IMR-90 (cell line): ENCODE results near the gene TMEM170B. TPM values are rescaled to one million over a fixed set of nuclear protein-coding genes. Genes with fewer than 3 reads are reported as not detected.

Experiments used
- ATAC-seq: fragments of 200-7000 bp; cut with Tn5 transposase; 2 replicates; pipeline ENCODE4 v1.9.1; 2020; ENCODE audit warnings: low read depth, mild to moderate bottlenecking, moderate library complexity
- BruUV-seq: library from RNA; stranded (reverse); fragments of 400-500 nt; replicated peaks from 2 replicates; lab custom pipeline; 2021; lab: Mats Ljungman, UMichigan
- CTCF ChIA-PET: fragments of 300-600 bp; formaldehyde crosslinking; extraction: SDS; loops from one replicate; lab custom pipeline; 2021; ENCODE audit warnings: antibody characterized with exemption; lab: Yijun Ruan, JAX
- POLR2A ChIA-PET: fragments of 300-600 bp; sonication (Branson Sonifier 250); formaldehyde crosslinking; loops from one replicate; lab custom pipeline; 2022; ENCODE audit warnings: antibody characterized with exemption; ENCODE audit not compliant: unreplicated experiment; lab: Charles Lee
- DNase-seq: peaks from one replicate; pipeline ENCODE4 v3.0.0; 2013
- H2AFZ ChIP-seq: replicated peaks from 2 replicates; pipeline ENCODE3; 2013; ENCODE audit warnings: low read length, mild to moderate bottlenecking; ENCODE audit not compliant: poor library complexity
- H2AK5ac ChIP-seq: 2 replicates; pipeline ENCODE4 v1.6.1; 2013; ENCODE audit warnings: low read depth, low read length, inconsistent platforms
- H2AK9ac ChIP-seq: replicated peaks from 2 replicates; pipeline ENCODE3; 2013; ENCODE audit warnings: mild to moderate bottlenecking, low read depth, low read length, moderate library complexity; ENCODE audit not compliant: poor library complexity
- H2BK120ac ChIP-seq: 2 replicates; pipeline ENCODE4 v1.6.1; 2013; ENCODE audit warnings: low read depth, low read length, inconsistent platforms
- H2BK15ac ChIP-seq: 3 replicates; pipeline ENCODE4 v1.6.1; 2013; ENCODE audit warnings: low read depth, low read length, inconsistent platforms
- H2BK20ac ChIP-seq: 2 replicates; pipeline ENCODE4 v1.6.1; 2013; ENCODE audit warnings: low read depth, mild to moderate bottlenecking, inconsistent platforms, low read length, moderate library complexity
- H2BK5ac ChIP-seq: 2 replicates; pipeline ENCODE4 v1.6.1; 2013; ENCODE audit warnings: mild to moderate bottlenecking, low read depth, low read length, inconsistent platforms; ENCODE audit not compliant: poor library complexity, severe bottlenecking
- H3K14ac ChIP-seq: replicated peaks from 2 replicates; pipeline ENCODE4 v1.6.1; 2013; ENCODE audit warnings: low read depth, low read length, inconsistent platforms
- H3K18ac ChIP-seq: 2 replicates; pipeline ENCODE4 v1.6.1; 2013; ENCODE audit warnings: low read depth, low read length, control low read depth
- H3K23ac ChIP-seq: 2 replicates; pipeline ENCODE4 v1.6.1; 2013; ENCODE audit warnings: low read depth, low read length, inconsistent platforms
- H3K27ac ChIP-seq: 2 replicates; pipeline ENCODE4 v1.5.1; 2013; ENCODE audit warnings: mild to moderate bottlenecking, control low read depth, low read length; ENCODE audit not compliant: insufficient read depth
- H3K27me3 ChIP-seq: 2 replicates; pipeline ENCODE4 v1.6.1; 2013; ENCODE audit warnings: low read length; ENCODE audit not compliant: control insufficient read depth, insufficient read depth
- H3K36me3 ChIP-seq: 2 replicates; pipeline ENCODE4 v1.6.1; 2013; ENCODE audit warnings: low read length, mixed read lengths; ENCODE audit not compliant: control insufficient read depth, insufficient read depth
- H3K4ac ChIP-seq: 2 replicates; pipeline ENCODE4 v1.6.1; 2013; ENCODE audit warnings: low read depth, low read length, inconsistent platforms
- H3K4me1 ChIP-seq: 2 replicates; pipeline ENCODE4 v1.6.1; 2013; ENCODE audit warnings: low read length, mixed read lengths; ENCODE audit not compliant: control insufficient read depth, insufficient read depth
- H3K4me2 ChIP-seq: 2 replicates; pipeline ENCODE4 v1.6.1; 2013; ENCODE audit warnings: low read depth, mild to moderate bottlenecking, control low read depth, low read length, moderate library complexity
- H3K4me3 ChIP-seq: 2 replicates; pipeline ENCODE4 v1.5.1; 2013; ENCODE audit warnings: low read depth, mild to moderate bottlenecking, control low read depth, low read length, moderate library complexity; ENCODE audit not compliant: insufficient read depth
- H3K56ac ChIP-seq: 2 replicates; pipeline ENCODE4 v1.6.1; 2013; ENCODE audit warnings: low read length, inconsistent platforms; ENCODE audit not compliant: insufficient read depth; ENCODE audit errors: extremely low read depth
- H3K79me1 ChIP-seq, 2 experiments: 2 replicates each; pipeline ENCODE4 v1.6.1; 2013; ENCODE audit warnings: low read length in 2 of 2, inconsistent platforms in 1 of 2, low read depth in 1 of 2
- H3K9ac ChIP-seq: 2 replicates; pipeline ENCODE4 v1.6.1; 2013; ENCODE audit warnings: low read depth, low read length, control low read depth
- H3K9me1 ChIP-seq: 2 replicates; pipeline ENCODE4 v1.6.1; 2013; ENCODE audit warnings: low read length, inconsistent platforms; ENCODE audit not compliant: insufficient read depth
- H3K9me3 ChIP-seq: 2 replicates; pipeline ENCODE4 v1.6.1; 2013; ENCODE audit warnings: low read length; ENCODE audit not compliant: control insufficient read depth, insufficient read depth
- H4K20me1 ChIP-seq: 2 replicates; pipeline ENCODE4 v1.6.1; 2013; ENCODE audit warnings: low read length, inconsistent platforms; ENCODE audit not compliant: insufficient read depth
- H4K5ac ChIP-seq: 2 replicates; pipeline ENCODE4 v1.6.1; 2013; ENCODE audit warnings: mild to moderate bottlenecking, low read depth, low read length, control low read depth
- H4K8ac ChIP-seq, 2 experiments: 2 replicates each; pipeline ENCODE4 v1.6.1; 2013; ENCODE audit warnings: low read depth in 2 of 2, low read length in 2 of 2, control low read depth in 1 of 2, inconsistent platforms in 1 of 2
- H4K91ac ChIP-seq: 2 replicates; pipeline ENCODE4 v1.6.1; 2013; ENCODE audit warnings: low read depth, low read length, inconsistent platforms; ENCODE audit not compliant: insufficient read depth
- BHLHE40 ChIP-seq: fragments of 150-350 bp; IDR thresholded peaks from 2 replicates; pipeline ENCODE4 v1.6.1; 2016; ENCODE audit warnings: mild to moderate bottlenecking, low read depth, low read length
- CEBPB ChIP-seq: IDR thresholded peaks from 2 replicates; pipeline ENCODE4 v1.6.1; 2012; ENCODE audit warnings: low read depth, low read length, improper control_type of control experiment
- CHD1 ChIP-seq: IDR thresholded peaks from 2 replicates; pipeline ENCODE4 v1.6.1; 2012; ENCODE audit warnings: low read depth, low read length, improper control_type of control experiment
- FOS ChIP-seq: fragments of 150-350 bp; IDR thresholded peaks from 2 replicates; pipeline ENCODE4 v1.6.1; 2016; ENCODE audit warnings: low read depth, low read length
- MAFK ChIP-seq: IDR thresholded peaks from 2 replicates; pipeline ENCODE4 v1.6.1; 2012; ENCODE audit warnings: low read depth, low read length, improper control_type of control experiment
- MAZ ChIP-seq: IDR thresholded peaks from 2 replicates; pipeline ENCODE4 v1.6.1; 2012; ENCODE audit warnings: low read depth, mild to moderate bottlenecking, low read length, improper control_type of control experiment, moderate library complexity, borderline replicate concordance
- NFE2L2 ChIP-seq: fragments of 150-350 bp; IDR thresholded peaks from 2 replicates; pipeline ENCODE4 v1.6.1; 2016; ENCODE audit warnings: low read depth, mild to moderate bottlenecking, low read length
- POLR2A ChIP-seq: IDR thresholded peaks from 2 replicates; pipeline ENCODE4 v1.6.1; 2012; ENCODE audit warnings: mild to moderate bottlenecking, low read depth, low read length
- RAD21 ChIP-seq: IDR thresholded peaks from 2 replicates; pipeline ENCODE4 v1.6.1; 2012; ENCODE audit warnings: low read length, improper control_type of control experiment
- RFX5 ChIP-seq: IDR thresholded peaks from 2 replicates; pipeline ENCODE4 v1.8.0; 2012; ENCODE audit warnings: low read depth, mild to moderate bottlenecking, low read length, moderate library complexity
- SMC3 ChIP-seq: fragments of 150-350 bp; IDR thresholded peaks from 2 replicates; pipeline ENCODE4 v1.6.1; 2016; ENCODE audit warnings: low read depth, mild to moderate bottlenecking, antibody characterized with exemption, low read length, moderate library complexity
- WGBS, 2 experiments: methylation state at CpG; one replicate each; pipeline versions ENCODE4 v1.1.5 to v1.1.7; 2013; ENCODE audit warnings: missing lambda C conversion rate in 2 of 2; ENCODE audit not compliant: insufficient read length in 1 of 2; ENCODE audit errors: extremely low coverage in 2 of 2; 5-methylcytosine and 5-hydroxymethylcytosine counted together
- dilution Hi-C: fragments of 300-500 bp; cut with HindIII; formaldehyde crosslinking; loops from one replicate; pipeline ENCODE4 v1.14.3; 2018; ENCODE audit warnings: low sequenced_read_pairs; ENCODE audit not compliant: unreplicated experiment
- in situ Hi-C: fragments of 300-500 bp; cut with MboI; formaldehyde crosslinking; loops from 3 replicates; pipeline ENCODE4 v1.14.3; 2019; ENCODE audit warnings: low sequenced_read_pairs, inconsistent platforms, mixed read lengths
- intact Hi-C: fragments of 100-400 bp; cut with micrococcal nuclease; formaldehyde crosslinking; loops from 2 replicates; pipeline ENCODE4 v1.10.0; 2022
- polyA plus RNA-seq, 3 experiments: library from polyadenylated mRNA; depleted of rRNA; stranded (reverse); fragments of >200 nt; gene quantifications; 2 replicates each; pipeline ENCODE4 v1.2.3, GENCODE V29; 2012; ENCODE audit warnings: low replicate concordance in 1 of 3
- total RNA-seq: library from RNA; depleted of rRNA; stranded (reverse); fragments of >200 nt; gene quantifications from 2 replicates; pipeline ENCODE4 v1.2.3, GENCODE V29; 2012
- TF ChIP-seq, protein P1 (sequence below): fragments of 150-350 bp; IDR thresholded peaks from 2 replicates; pipeline ENCODE4 v1.6.1; 2016; ENCODE audit warnings: low read depth, mild to moderate bottlenecking, low read length, moderate library complexity, borderline replicate concordance
- TF ChIP-seq, protein P2 (sequence below): conservative IDR thresholded peaks from 2 replicates; pipeline ENCODE4 v1.5.1; 2012; ENCODE audit warnings: mild to moderate bottlenecking, low read depth, low read length, improper control_type of control experiment
- TF ChIP-seq, protein P3 (sequence below): fragments of 150-350 bp; IDR thresholded peaks from 2 replicates; pipeline ENCODE4 v1.6.1; 2017; ENCODE audit warnings: mild to moderate bottlenecking, antibody characterized with exemption, low read length, low read depth

The TMEM170B gene
- total and polyA plus RNA-seq, 2 of the 4 experiments (the other 2 are of a cell fraction): 0.10 to 0.18 TPM

DNA sequence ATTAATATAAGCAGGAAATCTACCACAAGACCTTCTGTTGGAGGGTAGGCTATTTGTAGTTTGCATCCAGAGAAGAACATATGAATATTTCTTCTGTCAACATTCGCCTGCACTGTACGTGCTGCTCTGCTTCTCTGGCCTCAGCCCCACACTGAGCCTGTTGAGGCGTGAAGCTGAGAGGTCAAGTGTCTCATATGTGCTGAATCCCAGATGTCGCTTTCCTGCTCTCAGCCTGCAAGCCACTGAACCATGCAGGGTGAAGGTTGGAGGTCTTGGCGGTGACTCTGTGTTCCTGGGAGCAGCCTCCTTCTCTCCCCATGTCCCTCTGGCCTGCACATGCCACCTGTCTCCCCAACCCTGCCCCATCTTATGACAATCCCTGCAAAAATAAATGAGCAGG lies 83.6 kb downstream of the TMEM170B start:
- TF ChIP-seq, protein P1, sequence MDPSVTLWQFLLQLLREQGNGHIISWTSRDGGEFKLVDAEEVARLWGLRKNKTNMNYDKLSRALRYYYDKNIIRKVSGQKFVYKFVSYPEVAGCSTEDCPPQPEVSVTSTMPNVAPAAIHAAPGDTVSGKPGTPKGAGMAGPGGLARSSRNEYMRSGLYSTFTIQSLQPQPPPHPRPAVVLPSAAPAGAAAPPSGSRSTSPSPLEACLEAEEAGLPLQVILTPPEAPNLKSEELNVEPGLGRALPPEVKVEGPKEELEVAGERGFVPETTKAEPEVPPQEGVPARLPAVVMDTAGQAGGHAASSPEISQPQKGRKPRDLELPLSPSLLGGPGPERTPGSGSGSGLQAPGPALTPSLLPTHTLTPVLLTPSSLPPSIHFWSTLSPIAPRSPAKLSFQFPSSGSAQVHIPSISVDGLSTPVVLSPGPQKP: no peak
- no peak for TF ChIP-seq NFE2L2
- no peak for TF ChIP-seq MAFK
- TF ChIP-seq CEBPB: no peak
- TF ChIP-seq SMC3: no peak
- TF ChIP-seq RAD21: no peak
- no peak for TF ChIP-seq MAZ
- no peak for TF ChIP-seq CHD1
- no peak for TF ChIP-seq POLR2A
- TF ChIP-seq FOS: no peak
- TF ChIP-seq, protein P2, sequence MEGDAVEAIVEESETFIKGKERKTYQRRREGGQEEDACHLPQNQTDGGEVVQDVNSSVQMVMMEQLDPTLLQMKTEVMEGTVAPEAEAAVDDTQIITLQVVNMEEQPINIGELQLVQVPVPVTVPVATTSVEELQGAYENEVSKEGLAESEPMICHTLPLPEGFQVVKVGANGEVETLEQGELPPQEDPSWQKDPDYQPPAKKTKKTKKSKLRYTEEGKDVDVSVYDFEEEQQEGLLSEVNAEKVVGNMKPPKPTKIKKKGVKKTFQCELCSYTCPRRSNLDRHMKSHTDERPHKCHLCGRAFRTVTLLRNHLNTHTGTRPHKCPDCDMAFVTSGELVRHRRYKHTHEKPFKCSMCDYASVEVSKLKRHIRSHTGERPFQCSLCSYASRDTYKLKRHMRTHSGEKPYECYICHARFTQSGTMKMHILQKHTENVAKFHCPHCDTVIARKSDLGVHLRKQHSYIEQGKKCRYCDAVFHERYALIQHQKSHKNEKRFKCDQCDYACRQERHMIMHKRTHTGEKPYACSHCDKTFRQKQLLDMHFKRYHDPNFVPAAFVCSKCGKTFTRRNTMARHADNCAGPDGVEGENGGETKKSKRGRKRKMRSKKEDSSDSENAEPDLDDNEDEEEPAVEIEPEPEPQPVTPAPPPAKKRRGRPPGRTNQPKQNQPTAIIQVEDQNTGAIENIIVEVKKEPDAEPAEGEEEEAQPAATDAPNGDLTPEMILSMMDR: no peak
- TF ChIP-seq, protein P3, sequence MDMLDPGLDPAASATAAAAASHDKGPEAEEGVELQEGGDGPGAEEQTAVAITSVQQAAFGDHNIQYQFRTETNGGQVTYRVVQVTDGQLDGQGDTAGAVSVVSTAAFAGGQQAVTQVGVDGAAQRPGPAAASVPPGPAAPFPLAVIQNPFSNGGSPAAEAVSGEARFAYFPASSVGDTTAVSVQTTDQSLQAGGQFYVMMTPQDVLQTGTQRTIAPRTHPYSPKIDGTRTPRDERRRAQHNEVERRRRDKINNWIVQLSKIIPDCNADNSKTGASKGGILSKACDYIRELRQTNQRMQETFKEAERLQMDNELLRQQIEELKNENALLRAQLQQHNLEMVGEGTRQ: no peak
- no peak for TF ChIP-seq BHLHE40
- no peak for TF ChIP-seq RFX5
- 0 out of 2 replicates have a peak overlapping the region, but pooled peaks have one; percentile 54 for H2BK20ac ChIP-seq
- no peak overlapping the region; the same call in 2 of the 3 replicates for H2BK15ac ChIP-seq
- H3K27ac ChIP-seq: no peak overlapping the region
- H3K9me1 ChIP-seq: peaks cover 8% of the 10 kb centered on the region
- no peak overlapping the region for H3K4me2 ChIP-seq
- peak overlapping the region; percentile 30; the same call in 1 of the 2 replicates for H3K4ac ChIP-seq
- in situ Hi-C loops: no loop called here
- no peak overlapping the region for H3K23ac ChIP-seq
- no peak overlapping the region for H3K56ac ChIP-seq
- no peak for ATAC-seq
- WGBS, 2 experiments: 80% methylated on average over 1 of the region's 5 CpGs; no CpG with 5 or more reads in 1 of the 2 experiments
- BruUV-seq: no TSS peak
- H2BK5ac ChIP-seq: no peak overlapping the region
- CTCF ChIA-PET: no interaction called here
- no peaks in the 10 kb centered on the region for H3K9me3 ChIP-seq
- H2BK120ac ChIP-seq: peak overlapping the region; percentile 75
- no peak overlapping the region for H4K8ac ChIP-seq
- no peak overlapping the region for H3K14ac ChIP-seq
- peak overlapping the region; percentile 52 for H4K91ac ChIP-seq
- POLR2A ChIA-PET: no interaction called here
- no peak overlapping the region for H2AK9ac ChIP-seq
- no peak overlapping the region for H4K5ac ChIP-seq
- H3K18ac ChIP-seq: 0 out of 2 replicates have a peak overlapping the region, but pooled peaks have one; percentile 6
- H3K9ac ChIP-seq: no peak overlapping the region
- H2AK5ac ChIP-seq: peak overlapping the region; percentile 1; the same call in 1 of the 2 replicates
- H3K27me3 ChIP-seq: no peaks in the 10 kb centered on the region
- DNase-seq: no peak
- H3K4me1 ChIP-seq: peaks cover 5% of the 10 kb centered on the region
- H3K36me3 ChIP-seq: no peaks in the 10 kb centered on the region
- H4K20me1 ChIP-seq: no peaks in the 10 kb centered on the region
- H3K4me3 ChIP-seq: no peak overlapping the region
- no peaks in the 10 kb centered on the region for H3K79me1 ChIP-seq
- dilution Hi-C loops: no loop called here
- intact Hi-C loops: no loop called here
- peak overlapping the region; percentile 47 for H2AFZ ChIP-seq
